GM12875 (cell line): Measurements from ENCODE around the gene CCDC102A.

Experiments
- H3K4me3 ChIP-seq: one replicate; pipeline ENCODE4 v1.5.1; 2011; ENCODE audit warnings: low read depth, low read length, control low read depth
- CTCF ChIP-seq: IDR thresholded peaks from 2 replicates; pipeline ENCODE4 v1.5.1; 2011; ENCODE audit warnings: low read depth, mild to moderate bottlenecking, control low read depth, inconsistent platforms, low read length, moderate library complexity, borderline replicate concordance; ENCODE audit not compliant: insufficient read depth

The CCDC102A gene

GRCh38 chr16:57576429-57576870 lies 40.1 kb upstream of the CCDC102A start:
- TF ChIP-seq CTCF = peak; percentile 98
- no peak overlapping the region for H3K4me3 ChIP-seq

- TF ChIP-seq CTCF = no peak
Observed at GRCh38 chr16:57575468-57576277, 39.3 kb upstream of the CCDC102A start.

GRCh38 chr16:57574646-57575467 lies 38.5 kb upstream of the CCDC102A start:
- no peak overlapping the region for H3K4me3 ChIP-seq
- TF ChIP-seq CTCF = no peak

More at GRCh38 chr16:57575468-57576277, 39.3 kb upstream of the CCDC102A start:
- no peak overlapping the region for H3K4me3 ChIP-seq

- no peak for TF ChIP-seq CTCF
Observed at GRCh38 chr16:57574086-57574485, 37.7 kb upstream of the CCDC102A start.

GRCh38 chr16:57572978-57573728 lies 36.8 kb upstream of the CCDC102A start:
- H3K4me3 ChIP-seq = no peak overlapping the region
- no peak for TF ChIP-seq CTCF

More at GRCh38 chr16:57574086-57574485, 37.7 kb upstream of the CCDC102A start:
- no peak overlapping the region for H3K4me3 ChIP-seq

- no peak for TF ChIP-seq CTCF
- H3K4me3 ChIP-seq = no peak overlapping the region
Observed at GRCh38 chr16:57571098-57571497, 34.7 kb upstream of the CCDC102A start.
